ENCODE measurements around the gene COPS2. TPM values are rescaled to one million over a fixed set of nuclear protein-coding genes. Genes with fewer than 3 reads are reported as not detected.

COPS2 gene
- total and polyA plus RNA-seq, 9 of the 15 experiments (the other 6 are each of a cell fraction or from before 2014, with no cell fraction given), result 66.4 to 154 (median 117) TPM

- no peak for TF ChIP-seq RAD51 (IDR thresholded peaks at IDR 0.05; ENCODE audit: borderline replicate concordance, low read depth)
- TF ChIP-seq ZBTB8A (IDR thresholded peaks at IDR 0.05; ENCODE audit: partially characterized antibody), result no peak
- no peak for TF ChIP-seq SIX5 (IDR thresholded peaks at IDR 0.05; ENCODE audit: borderline replicate concordance in 1 of 2, insufficient read depth in 1 of 2, low read depth in 1 of 2, low read length in 2 of 2)
- TF ChIP-seq ILF3 (IDR thresholded peaks at IDR 0.05; ENCODE audit: borderline replicate concordance), result no peak
- no peak for TF ChIP-seq RFX1 (IDR thresholded peaks at IDR 0.05)
- no peak for TF ChIP-seq ZNF398 (CRISPR knock-in tag; IDR thresholded peaks at IDR 0.05)
- no peak for TF ChIP-seq SAP30 (IDR thresholded peaks at IDR 0.05; ENCODE audit: borderline replicate concordance, insufficient read depth, low read depth, low read length, poor library complexity, severe bottlenecking)
- no peak for TF ChIP-seq EGR1 (conservative IDR thresholded peaks at IDR 0.05)
- TF ChIP-seq NFRKB (IDR thresholded peaks at IDR 0.05; ENCODE audit: low read depth), result no peak
- no peak for TF ChIP-seq ZBTB49 (CRISPR knock-in tag; IDR thresholded peaks at IDR 0.05; ENCODE audit: borderline replicate concordance)
- no peak for TF ChIP-seq CREM (IDR thresholded peaks at IDR 0.05; ENCODE audit: low read depth)
- TF ChIP-seq NFATC3 (IDR thresholded peaks at IDR 0.05), result no peak
- TF ChIP-seq RAD21 (CRISPR knock-in tag; conservative IDR thresholded peaks at IDR 0.05 in 1 of 2, IDR thresholded peaks at IDR 0.05 in 1 of 2), result no peak
- TF ChIP-seq SAFB2 (IDR thresholded peaks at IDR 0.05; ENCODE audit: borderline replicate concordance, low read depth, low read length, severe bottlenecking), result no peak
- TF ChIP-seq NCOA6 (IDR thresholded peaks at IDR 0.05), result no peak
- TF ChIP-seq ZNF146 (CRISPR knock-in tag; IDR thresholded peaks at IDR 0.05; ENCODE audit: unreplicated experiment), result no peak
- TF ChIP-seq NR2C1 (IDR thresholded peaks at IDR 0.05), result no peak
- no peak for TF ChIP-seq NR2C1 (tag; IDR thresholded peaks at IDR 0.05)
- peaks cover 15% of the 10 kb centered on the region; the same call in 1 of the 3 replicates for H3K36me3 ChIP-seq (ENCODE audit: control insufficient read depth, insufficient read depth, low read length)
- POLR2A ChIA-PET, result no interaction called here
- no peak overlapping the region; a peak in 1 of 4 replicates for H3K9ac ChIP-seq (ENCODE audit: insufficient read depth in 1 of 2, low read depth in 2 of 2, low read length in 2 of 2)
- no peak overlapping the region for H3K4me3 ChIP-seq
- intact Hi-C loops (cut with micrococcal nuclease), result no loop called here
- DNase-seq (ENCODE audit: extremely low read depth in 1 of 4, low spot score in 3 of 4) (no peak), ATAC-seq (no peak), FAIRE-seq (no peak)
- no peak overlapping the region for H3K27ac ChIP-seq (ENCODE audit: extremely low read depth, low read depth, low read length)
- H3K9me3 ChIP-seq (replicated peaks; ENCODE audit: control insufficient read depth, insufficient read depth, low read depth, low read length), result no peaks in the 10 kb centered on the region
- H4K20me1 ChIP-seq (replicated peaks; ENCODE audit: control insufficient read depth, insufficient read depth, low read length), result no peaks in the 10 kb centered on the region
- peaks cover 62% of the 10 kb centered on the region for H3K79me2 ChIP-seq (ENCODE audit: control insufficient read depth, insufficient read depth, low read length)
- H3K4me1 ChIP-seq (replicated peaks in 1 of 2; ENCODE audit: control insufficient read depth in 2 of 2, insufficient read depth in 2 of 2, low read length in 2 of 2), result no peaks in the 10 kb centered on the region
- 100% methylated on average over 4 of the region's 4 CpGs for WGBS (ENCODE audit: insufficient coverage, low coverage, missing lambda C conversion rate)
- CTCF ChIA-PET (ENCODE audit: low intra/inter-chr PET ratio), result no interaction called here
- BruUV-seq (replicated peaks), result no TSS peak
- in situ Hi-C loops (cut with MboI), result no loop called here
- no peak overlapping the region for H2AFZ ChIP-seq (ENCODE audit: low read depth, low read length)
- no peaks in the 10 kb centered on the region for H3K27me3 ChIP-seq (ENCODE audit: control insufficient read depth in 2 of 2, insufficient read depth in 2 of 2, low read length in 2 of 2)
- no peak overlapping the region for H3K4me2 ChIP-seq (ENCODE audit: insufficient read depth, low read length)
- H3K9me1 ChIP-seq (ENCODE audit: control insufficient read depth, insufficient read depth, low read length), result no peaks in the 10 kb centered on the region
Measured at GRCh38 chr15:49196856-49197255, 41.5 kb upstream of the COPS2 start.
